Ishikawa (cell line): Measurements from ENCODE around the gene SYNE3.

Experiments used
- CEBPB ChIP-seq: IDR thresholded peaks from 2 replicates; pipeline ENCODE4 v1.6.1; 2012
- CREB1 ChIP-seq: IDR thresholded peaks from 2 replicates; pipeline ENCODE4 v1.6.1; 2012; ENCODE audit warnings: low read depth
- EGR1 ChIP-seq: IDR thresholded peaks from 2 replicates; pipeline ENCODE4 v1.6.1; 2012
- FOXM1 ChIP-seq: IDR thresholded peaks from 2 replicates; pipeline ENCODE4 v1.6.1; 2012; ENCODE audit warnings: low read depth, borderline replicate concordance
- MAX ChIP-seq: IDR thresholded peaks from 2 replicates; pipeline ENCODE4 v1.6.1; 2012
- NFIC ChIP-seq: IDR thresholded peaks from 2 replicates; pipeline ENCODE4 v1.6.1; 2012
- RAD21 ChIP-seq: IDR thresholded peaks from 2 replicates; pipeline ENCODE4 v1.6.1; 2012; ENCODE audit warnings: low read depth
- REST ChIP-seq: IDR thresholded peaks from 2 replicates; pipeline ENCODE4 v1.6.1; 2012; ENCODE audit warnings: low read depth, mild to moderate bottlenecking
- TAF1 ChIP-seq: IDR thresholded peaks from 2 replicates; pipeline ENCODE4 v1.6.1; 2012; ENCODE audit warnings: low read depth, mild to moderate bottlenecking
- TEAD4 ChIP-seq: IDR thresholded peaks from 2 replicates; pipeline ENCODE4 v1.6.1; 2012
- YY1 ChIP-seq: IDR thresholded peaks from 2 replicates; pipeline ENCODE4 v1.6.1; 2012; ENCODE audit warnings: low read depth
- ZBTB7A ChIP-seq: IDR thresholded peaks from 2 replicates; pipeline ENCODE4 v1.6.1; 2012; ENCODE audit warnings: low read depth

GRCh38 chr14:95503365-95504134, 12.9 kb downstream of the SYNE3 start:
- no peak for TF ChIP-seq TAF1
- TF ChIP-seq RAD21 = no peak
- no peak for TF ChIP-seq MAX
- TF ChIP-seq NFIC = no peak
- TF ChIP-seq ZBTB7A = no peak
- no peak for TF ChIP-seq TEAD4
- TF ChIP-seq FOXM1 = no peak
- no peak for TF ChIP-seq CEBPB
- TF ChIP-seq YY1 = no peak
- no peak for TF ChIP-seq REST
- TF ChIP-seq CREB1 = no peak
- no peak for TF ChIP-seq EGR1
